GM12873 (cell line): ENCODE results near the gene KCNJ16.

Source experiments
- TF ChIP-seq, protein P1 (sequence below): IDR thresholded peaks from 2 replicates; pipeline ENCODE4 v1.5.1; 2012; ENCODE audit warnings: low read depth, mild to moderate bottlenecking, moderate library complexity, low read length, control low read depth; ENCODE audit not compliant: insufficient read depth; ENCODE audit errors: missing control alignments

KCNJ16 gene

GRCh38 chr17:70159980-70160379 lies 85.0 kb downstream of the KCNJ16 start:
- TF ChIP-seq, protein P1, sequence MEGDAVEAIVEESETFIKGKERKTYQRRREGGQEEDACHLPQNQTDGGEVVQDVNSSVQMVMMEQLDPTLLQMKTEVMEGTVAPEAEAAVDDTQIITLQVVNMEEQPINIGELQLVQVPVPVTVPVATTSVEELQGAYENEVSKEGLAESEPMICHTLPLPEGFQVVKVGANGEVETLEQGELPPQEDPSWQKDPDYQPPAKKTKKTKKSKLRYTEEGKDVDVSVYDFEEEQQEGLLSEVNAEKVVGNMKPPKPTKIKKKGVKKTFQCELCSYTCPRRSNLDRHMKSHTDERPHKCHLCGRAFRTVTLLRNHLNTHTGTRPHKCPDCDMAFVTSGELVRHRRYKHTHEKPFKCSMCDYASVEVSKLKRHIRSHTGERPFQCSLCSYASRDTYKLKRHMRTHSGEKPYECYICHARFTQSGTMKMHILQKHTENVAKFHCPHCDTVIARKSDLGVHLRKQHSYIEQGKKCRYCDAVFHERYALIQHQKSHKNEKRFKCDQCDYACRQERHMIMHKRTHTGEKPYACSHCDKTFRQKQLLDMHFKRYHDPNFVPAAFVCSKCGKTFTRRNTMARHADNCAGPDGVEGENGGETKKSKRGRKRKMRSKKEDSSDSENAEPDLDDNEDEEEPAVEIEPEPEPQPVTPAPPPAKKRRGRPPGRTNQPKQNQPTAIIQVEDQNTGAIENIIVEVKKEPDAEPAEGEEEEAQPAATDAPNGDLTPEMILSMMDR = no peak

DNA sequence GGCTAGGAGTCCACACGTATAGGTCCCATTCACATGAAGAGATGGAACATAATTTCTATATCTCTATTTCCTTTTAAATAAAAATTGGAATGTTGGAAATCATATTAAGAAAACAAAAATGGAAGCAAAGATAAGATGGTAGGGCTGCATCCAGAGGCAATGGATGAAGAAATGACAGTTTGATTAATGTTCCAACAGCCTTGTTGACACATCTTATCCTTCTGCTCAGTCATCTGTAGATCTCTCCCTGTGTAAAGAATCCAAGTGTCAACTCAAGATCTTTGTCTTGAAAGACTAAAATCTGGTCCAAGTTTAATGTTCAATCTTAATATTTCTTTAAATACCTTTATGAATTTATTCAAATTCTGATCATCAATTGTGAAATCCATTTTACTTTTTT lies 86.5 kb downstream of the KCNJ16 start:
- TF ChIP-seq, protein P1 = no peak

- TF ChIP-seq, protein P1 = no peak
Observed at GRCh38 chr17:70165383-70165782, 90.4 kb downstream of the KCNJ16 start.

DNA sequence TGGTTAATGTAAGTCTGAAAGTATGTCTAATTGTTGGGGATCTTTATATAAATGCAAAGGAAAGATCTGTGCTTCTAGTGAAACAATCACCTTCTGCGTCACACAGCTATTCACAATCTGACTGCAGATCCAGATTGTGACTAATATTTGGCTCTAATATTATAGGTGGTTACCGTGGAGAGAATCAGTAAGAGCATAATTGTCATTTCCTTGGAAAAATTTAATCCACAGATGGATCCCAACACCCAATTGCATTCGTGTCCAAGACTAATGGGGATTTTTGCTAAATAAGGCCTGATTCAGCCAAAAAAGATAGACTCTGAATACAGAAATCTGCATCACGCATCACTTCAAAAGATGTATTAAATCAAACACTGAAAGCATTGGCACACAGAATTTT lies 91.6 kb downstream of the KCNJ16 start:
- TF ChIP-seq, protein P1 = no peak

GRCh38 chr17:70168044-70168976 lies 93.3 kb downstream of the KCNJ16 start:
- TF ChIP-seq, protein P1 = peak; percentile 69

GRCh38 chr17:70168977-70169708 lies 94.1 kb downstream of the KCNJ16 start, which contains the start of gene KCNJ2:
Gene KCNJ2, plus strand, starts transcription at chr17:70169532. Its CDS starts 5,508 bp downstream, at chr17:70175040.
- TF ChIP-seq, protein P1 = no peak
